Measurements from ENCODE around the gene CARMIL1.

Gene CARMIL1

DNA sequence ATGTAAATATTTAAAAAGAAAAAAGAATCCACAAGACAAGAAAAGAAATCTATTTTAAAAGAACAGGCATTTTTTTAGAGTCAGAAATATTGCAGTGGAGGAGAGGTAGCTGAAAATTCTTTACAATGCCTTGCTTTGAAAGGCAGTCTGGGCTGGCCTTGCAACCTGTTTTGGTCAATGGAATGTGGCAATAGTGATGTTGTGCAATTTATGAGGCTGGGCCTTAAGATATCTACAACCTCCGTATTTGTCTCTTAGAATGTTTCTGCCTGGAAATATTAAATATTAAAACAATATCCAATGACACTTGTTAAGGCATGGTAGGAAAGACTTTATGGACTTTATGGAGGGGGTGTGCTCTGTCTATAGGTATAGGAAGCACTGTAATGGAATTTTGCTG lies 358.0 kb downstream of the CARMIL1 start:
- no peaks in the 10 kb centered on the region for H3K4me1 ChIP-seq (ENCODE audit: insufficient read depth, low read length)

DNA sequence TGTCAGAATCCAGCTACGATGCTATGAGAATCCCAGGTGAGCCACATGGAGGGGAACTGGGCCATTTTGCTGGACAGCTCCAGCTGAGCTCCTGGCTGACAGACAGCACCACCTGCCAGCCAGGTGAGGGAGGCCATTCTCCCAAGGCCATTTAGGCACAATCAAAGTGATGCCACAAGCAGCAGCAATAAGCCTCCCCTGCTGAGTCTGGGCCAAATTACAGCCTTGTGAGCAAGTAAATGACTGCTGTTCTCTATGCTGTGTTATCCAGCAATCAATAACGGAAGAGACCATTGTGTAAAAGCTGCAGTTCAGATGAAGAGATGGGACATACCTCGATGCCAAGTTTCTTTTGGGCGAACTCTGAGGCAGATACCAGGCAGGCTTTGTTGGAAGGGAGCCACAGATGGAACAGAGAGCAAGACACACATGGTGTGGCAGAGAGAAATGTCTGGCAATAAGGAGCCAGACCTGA lies 358.8 kb downstream of the CARMIL1 start:
- Histone ChIP-seq H3K4me3 (ENCODE audit: low read depth in 1 of 2, low read length in 2 of 2) (no peak overlapping the region), H3K4me1 (ENCODE audit: insufficient read depth, low read length) (no peaks in the 10 kb centered on the region), H3K9me3 (ENCODE audit: low read length) (no peaks in the 10 kb centered on the region), H3K27ac (ENCODE audit: low read depth, low read length) (no peak overlapping the region), H3K36me3 (ENCODE audit: insufficient read depth, low read length) (no peaks in the 10 kb centered on the region), H3K27me3 (ENCODE audit: control insufficient read depth in 1 of 2, insufficient read depth in 2 of 2, low read length in 2 of 2) (no peaks in the 10 kb centered on the region), H3K9ac (ENCODE audit: low read length) (no peak overlapping the region)

More for the DNA sequence above, 358.0 kb downstream of the CARMIL1 start:
- no peak overlapping the region for H3K4me3 ChIP-seq (ENCODE audit: low read depth in 1 of 2, low read length in 2 of 2)
- no peaks in the 10 kb centered on the region for H3K9me3 ChIP-seq (ENCODE audit: low read length)
- H3K27me3 ChIP-seq (ENCODE audit: control insufficient read depth in 1 of 2, insufficient read depth in 2 of 2, low read length in 2 of 2) = no peaks in the 10 kb centered on the region
- H3K9ac ChIP-seq (ENCODE audit: low read length) = no peak overlapping the region
- no peak overlapping the region for H3K27ac ChIP-seq (ENCODE audit: low read depth, low read length)
- no peaks in the 10 kb centered on the region for H3K36me3 ChIP-seq (ENCODE audit: insufficient read depth, low read length)

DNA sequence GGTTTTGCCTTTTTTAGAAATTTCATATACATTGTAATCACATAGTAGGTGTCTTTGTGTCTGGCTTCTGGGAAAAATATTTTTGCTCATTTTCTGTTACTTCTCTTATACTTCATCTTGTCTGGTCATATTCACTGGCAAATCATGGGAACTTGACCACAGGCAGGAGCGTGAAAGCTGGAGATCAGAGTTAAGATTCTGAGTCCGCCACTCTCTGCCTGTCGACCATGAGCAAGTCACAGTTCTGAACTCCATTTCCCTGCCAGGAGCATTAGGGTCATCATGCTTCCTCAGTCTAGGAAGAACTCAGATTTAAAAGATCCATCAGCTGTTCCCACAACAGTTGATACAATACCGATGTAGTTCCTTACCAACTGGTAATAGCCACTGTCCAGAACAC lies 360.5 kb downstream of the CARMIL1 start:
- Histone ChIP-seq H3K9ac (ENCODE audit: low read length) (no peak overlapping the region), H3K4me3 (ENCODE audit: low read depth in 1 of 2, low read length in 2 of 2) (no peak overlapping the region), H3K27me3 (ENCODE audit: control insufficient read depth in 1 of 2, insufficient read depth in 2 of 2, low read length in 2 of 2) (no peaks in the 10 kb centered on the region), H3K27ac (ENCODE audit: low read depth, low read length) (no peak overlapping the region), H3K9me3 (ENCODE audit: low read length) (no peaks in the 10 kb centered on the region), H3K36me3 (ENCODE audit: insufficient read depth, low read length) (no peaks in the 10 kb centered on the region), H3K4me1 (ENCODE audit: insufficient read depth, low read length) (no peaks in the 10 kb centered on the region)

DNA sequence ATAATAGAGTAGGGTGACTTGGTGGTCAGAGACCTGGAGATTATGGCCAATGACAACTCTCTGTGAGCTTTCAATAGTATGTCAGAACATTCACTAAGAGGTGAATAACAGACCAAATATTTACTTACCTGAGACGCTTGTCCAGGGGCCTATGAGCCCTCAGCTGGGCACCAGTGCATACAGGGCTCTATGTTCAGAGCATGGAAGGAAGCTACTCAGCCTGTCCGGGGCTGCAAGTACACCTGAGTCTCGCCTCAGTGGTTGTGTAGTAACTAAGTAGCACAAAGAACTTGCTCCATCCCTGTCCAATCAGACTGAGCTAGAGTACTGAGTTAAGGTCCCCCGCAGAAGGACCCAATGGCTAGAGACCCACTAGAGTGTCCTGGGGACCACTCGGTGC lies 361.3 kb downstream of the CARMIL1 start:
- H3K4me1 ChIP-seq (ENCODE audit: insufficient read depth, low read length) = no peaks in the 10 kb centered on the region
- no peaks in the 10 kb centered on the region for H3K9me3 ChIP-seq (ENCODE audit: low read length)
- H3K27ac ChIP-seq (ENCODE audit: low read depth, low read length) = no peak overlapping the region
- H3K9ac ChIP-seq (ENCODE audit: low read length) = no peak overlapping the region
- H3K27me3 ChIP-seq (ENCODE audit: control insufficient read depth in 1 of 2, insufficient read depth in 2 of 2, low read length in 2 of 2) = no peaks in the 10 kb centered on the region
- no peak overlapping the region for H3K4me3 ChIP-seq (ENCODE audit: low read depth in 1 of 2, low read length in 2 of 2)
- H3K36me3 ChIP-seq (ENCODE audit: insufficient read depth, low read length) = no peaks in the 10 kb centered on the region

DNA sequence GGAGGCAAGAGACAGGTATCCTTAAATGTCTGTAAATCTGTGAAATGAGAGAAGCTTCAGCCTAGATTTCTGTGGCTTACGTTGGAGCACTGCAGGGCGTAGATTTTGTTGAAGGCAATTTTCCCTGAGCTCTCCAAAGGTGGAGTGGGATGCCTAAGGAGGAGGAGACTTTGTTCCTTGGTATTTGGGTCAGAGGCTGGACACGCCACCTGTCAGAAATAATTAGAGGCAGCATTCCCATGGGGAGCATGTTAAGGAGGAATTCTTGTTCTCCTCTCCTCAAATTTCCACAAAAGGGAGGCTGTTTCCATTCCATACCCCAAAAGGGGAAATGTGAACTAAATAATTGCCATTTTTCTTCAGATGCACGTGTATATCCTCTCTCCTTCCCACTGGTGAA lies 361.7 kb downstream of the CARMIL1 start:
- Histone ChIP-seq H3K4me3 (ENCODE audit: low read depth in 1 of 2, low read length in 2 of 2) (no peak overlapping the region), H3K36me3 (ENCODE audit: insufficient read depth, low read length) (no peaks in the 10 kb centered on the region), H3K27ac (ENCODE audit: low read depth, low read length) (no peak overlapping the region), H3K4me1 (ENCODE audit: insufficient read depth, low read length) (no peaks in the 10 kb centered on the region), H3K27me3 (ENCODE audit: control insufficient read depth in 1 of 2, insufficient read depth in 2 of 2, low read length in 2 of 2) (no peaks in the 10 kb centered on the region), H3K9me3 (ENCODE audit: low read length) (no peaks in the 10 kb centered on the region), H3K9ac (ENCODE audit: low read length) (no peak overlapping the region)

DNA sequence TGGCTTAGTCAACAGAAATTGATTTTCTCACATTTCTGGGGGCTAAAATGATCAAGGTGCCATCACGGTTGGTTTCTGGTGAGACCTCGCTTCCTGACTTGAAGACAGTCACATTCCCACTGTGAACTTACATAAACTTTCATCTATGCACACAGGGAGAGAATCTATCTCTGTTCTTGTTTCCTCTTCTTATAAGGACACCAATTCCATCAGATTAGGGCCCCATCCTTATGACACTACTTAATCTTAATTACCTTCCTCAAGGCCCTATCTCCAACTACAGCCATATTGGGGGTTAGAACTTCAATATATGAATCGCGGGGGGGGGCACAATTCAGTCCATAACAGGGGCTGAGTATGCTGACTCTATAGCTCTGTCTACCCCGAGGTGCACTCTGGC lies 362.2 kb downstream of the CARMIL1 start:
- Histone ChIP-seq H3K9ac (ENCODE audit: low read length) (no peak overlapping the region), H3K4me1 (ENCODE audit: insufficient read depth, low read length) (no peaks in the 10 kb centered on the region), H3K9me3 (ENCODE audit: low read length) (no peaks in the 10 kb centered on the region), H3K4me3 (ENCODE audit: low read depth in 1 of 2, low read length in 2 of 2) (no peak overlapping the region), H3K36me3 (ENCODE audit: insufficient read depth, low read length) (no peaks in the 10 kb centered on the region), H3K27ac (ENCODE audit: low read depth, low read length) (no peak overlapping the region), H3K27me3 (ENCODE audit: control insufficient read depth in 1 of 2, insufficient read depth in 2 of 2, low read length in 2 of 2) (no peaks in the 10 kb centered on the region)

DNA sequence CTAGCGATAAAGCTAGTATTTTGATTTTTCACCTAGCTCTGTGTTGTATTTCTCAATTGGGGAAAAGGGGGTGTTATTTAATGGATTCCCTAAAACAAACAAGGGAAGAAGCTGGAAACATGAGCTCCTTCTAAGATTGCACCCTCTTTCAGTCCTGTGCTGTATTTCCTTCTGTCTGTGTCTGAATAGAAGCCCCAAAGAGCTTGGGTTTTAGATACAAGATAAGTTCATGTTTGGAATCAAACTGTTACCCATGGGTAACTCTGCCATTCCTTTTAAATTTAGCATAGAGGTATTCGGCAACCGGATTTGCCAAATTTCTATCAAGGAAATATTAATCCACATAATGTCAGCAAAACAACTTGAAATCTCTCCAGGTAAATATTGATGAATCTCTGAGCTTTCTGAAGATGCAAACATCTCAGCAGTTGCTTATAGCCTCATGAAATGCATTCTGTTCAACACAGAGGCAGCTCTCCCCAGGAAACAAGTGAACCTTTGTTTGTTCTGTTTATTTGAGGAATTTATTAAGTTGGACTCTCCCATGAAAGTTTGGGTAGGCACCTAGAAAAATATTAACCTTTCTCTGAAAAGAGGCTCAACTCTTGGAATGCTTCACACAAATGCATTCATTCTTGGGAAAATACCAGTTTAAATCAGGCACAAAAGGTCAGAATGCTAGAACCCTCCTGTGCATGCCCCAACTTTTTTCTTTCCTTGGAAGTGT lies 362.9 kb downstream of the CARMIL1 start:
- no peak overlapping the region for H3K27ac ChIP-seq (ENCODE audit: low read depth, low read length)
- no peak overlapping the region for H3K9ac ChIP-seq (ENCODE audit: low read length)
- H3K27me3 ChIP-seq (ENCODE audit: control insufficient read depth in 1 of 2, insufficient read depth in 2 of 2, low read length in 2 of 2) = no peaks in the 10 kb centered on the region
- H3K4me1 ChIP-seq (ENCODE audit: insufficient read depth, low read length) = no peaks in the 10 kb centered on the region
- H3K36me3 ChIP-seq (ENCODE audit: insufficient read depth, low read length) = no peaks in the 10 kb centered on the region
- H3K9me3 ChIP-seq (ENCODE audit: low read length) = no peaks in the 10 kb centered on the region
- H3K4me3 ChIP-seq (ENCODE audit: low read depth in 1 of 2, low read length in 2 of 2) = no peak overlapping the region

DNA sequence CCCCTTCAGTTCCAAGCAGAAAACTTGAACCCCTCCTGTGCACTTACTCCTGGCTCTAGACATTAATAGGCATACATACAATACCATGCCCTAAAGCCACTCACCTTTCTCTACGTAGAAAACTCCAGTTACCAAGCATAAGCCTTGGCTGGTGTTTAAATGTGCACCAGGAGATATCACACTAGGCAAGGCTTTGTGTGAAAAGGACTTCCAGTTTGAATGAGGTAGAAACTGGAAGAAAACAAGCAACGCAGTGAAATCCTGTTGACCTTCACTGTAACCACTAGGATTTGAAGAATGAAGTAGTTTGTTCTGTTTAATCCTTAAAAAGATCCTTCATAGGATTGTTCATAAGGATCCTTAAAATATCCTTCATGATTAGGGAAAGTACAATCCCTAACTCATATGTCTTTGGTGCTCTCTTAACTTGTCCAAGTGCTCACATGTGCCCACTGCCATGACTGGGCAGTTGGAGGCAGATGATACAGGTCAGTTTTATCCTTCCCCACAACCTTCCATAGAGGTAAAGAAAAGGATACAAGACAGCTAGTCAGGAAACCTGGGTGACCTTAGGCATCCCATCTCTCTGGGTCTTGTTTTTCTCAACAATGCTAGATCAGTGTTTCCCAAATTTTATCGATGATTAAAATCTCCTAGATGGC lies 363.6 kb downstream of the CARMIL1 start:
- no peak overlapping the region for H3K9ac ChIP-seq (ENCODE audit: low read length)
- H3K4me3 ChIP-seq (ENCODE audit: low read depth in 1 of 2, low read length in 2 of 2) = no peak overlapping the region
- H3K27ac ChIP-seq (ENCODE audit: low read depth, low read length) = no peak overlapping the region
- H3K27me3 ChIP-seq (ENCODE audit: control insufficient read depth in 1 of 2, insufficient read depth in 2 of 2, low read length in 2 of 2) = no peaks in the 10 kb centered on the region
- H3K36me3 ChIP-seq (ENCODE audit: insufficient read depth, low read length) = no peaks in the 10 kb centered on the region
- H3K4me1 ChIP-seq (ENCODE audit: insufficient read depth, low read length) = no peaks in the 10 kb centered on the region
- no peaks in the 10 kb centered on the region for H3K9me3 ChIP-seq (ENCODE audit: low read length)

DNA sequence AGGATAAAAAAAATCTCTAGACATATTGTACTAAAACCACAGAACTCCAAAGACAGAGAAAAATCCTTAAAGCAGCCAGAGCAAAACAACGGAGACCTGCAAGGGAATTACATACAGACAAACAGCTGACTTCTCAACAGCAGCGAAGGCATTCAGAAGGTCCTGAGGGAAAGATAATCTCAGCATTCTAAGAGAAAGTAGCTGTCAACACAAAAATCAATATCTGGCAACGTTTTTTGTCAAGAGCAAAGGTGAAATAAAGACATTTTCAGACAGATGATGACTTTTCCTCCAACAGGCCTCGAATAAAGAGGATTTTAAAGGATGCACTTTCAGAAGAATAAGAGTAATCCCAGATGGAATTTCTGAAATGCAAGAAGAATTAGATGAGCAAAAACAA lies 366.7 kb downstream of the CARMIL1 start:
- H3K36me3 ChIP-seq (ENCODE audit: insufficient read depth, low read length) = no peaks in the 10 kb centered on the region
- H3K9ac ChIP-seq (ENCODE audit: low read length) = no peak overlapping the region
- no peak overlapping the region for H3K27ac ChIP-seq (ENCODE audit: low read depth, low read length)
- no peak overlapping the region for H3K4me3 ChIP-seq (ENCODE audit: low read depth in 1 of 2, low read length in 2 of 2)
- peaks cover 0 to under 1% of the 10 kb centered on the region in 2 donors for H3K27me3 ChIP-seq (ENCODE audit: control insufficient read depth in 1 of 2, insufficient read depth in 2 of 2, low read length in 2 of 2)
- H3K9me3 ChIP-seq (ENCODE audit: low read length) = no peaks in the 10 kb centered on the region
- no peaks in the 10 kb centered on the region for H3K4me1 ChIP-seq (ENCODE audit: insufficient read depth, low read length)

DNA sequence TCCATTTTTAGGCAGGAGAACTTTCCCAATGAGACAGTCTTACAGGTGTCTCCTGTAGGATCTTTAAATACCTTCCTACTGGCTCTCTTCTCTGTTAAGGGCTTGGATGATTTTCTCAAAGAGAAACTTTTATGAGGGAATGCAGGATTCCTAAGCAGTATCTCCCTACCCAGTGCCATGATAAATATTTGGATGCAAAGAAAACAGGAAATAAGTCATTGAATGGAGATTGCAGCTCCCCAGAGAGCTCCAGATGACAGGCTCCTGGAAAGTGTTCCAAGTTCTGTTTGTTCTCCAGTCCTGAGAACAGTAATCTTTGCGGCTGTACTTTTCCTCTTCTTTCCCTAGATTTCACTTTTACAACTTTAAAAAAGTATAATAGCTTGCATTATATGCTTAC lies 370.4 kb downstream of the CARMIL1 start:
- H3K27ac ChIP-seq (ENCODE audit: low read depth, low read length) = no peak overlapping the region
- H3K4me1 ChIP-seq (ENCODE audit: insufficient read depth, low read length) = no peaks in the 10 kb centered on the region
- H3K27me3 ChIP-seq (ENCODE audit: control insufficient read depth in 1 of 2, insufficient read depth in 2 of 2, low read length in 2 of 2) = peaks cover 4 to 8% of the 10 kb centered on the region in 2 donors
- no peak overlapping the region for H3K4me3 ChIP-seq (ENCODE audit: low read depth in 1 of 2, low read length in 2 of 2)
- H3K9ac ChIP-seq (ENCODE audit: low read length) = no peak overlapping the region
- H3K36me3 ChIP-seq (ENCODE audit: insufficient read depth, low read length) = no peaks in the 10 kb centered on the region
- H3K9me3 ChIP-seq (ENCODE audit: low read length) = no peaks in the 10 kb centered on the region

DNA sequence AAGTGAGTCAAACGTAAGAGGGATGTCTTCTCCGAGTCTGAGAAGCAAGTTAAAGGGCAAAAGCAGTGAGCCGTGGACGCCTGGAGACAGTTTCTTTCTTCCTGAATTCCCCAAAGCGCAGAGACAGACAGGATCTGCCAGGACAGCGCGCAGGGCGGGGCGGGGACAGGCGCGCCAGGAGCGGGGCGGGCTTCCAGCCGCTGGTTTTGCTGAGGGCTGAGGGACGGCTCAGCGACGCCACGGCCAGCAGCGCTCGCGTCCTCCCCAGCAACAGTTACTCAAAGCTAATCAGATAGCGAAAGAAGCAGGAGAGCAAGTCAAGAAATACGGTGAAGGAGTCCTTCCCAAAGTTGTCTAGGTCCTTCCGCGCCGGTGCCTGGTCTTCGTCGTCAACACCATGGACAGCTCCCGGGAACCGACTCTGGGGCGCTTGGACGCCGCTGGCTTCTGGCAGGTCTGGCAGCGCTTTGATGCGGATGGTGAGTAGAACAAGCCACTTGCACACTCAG lies 372.9 kb downstream of the CARMIL1 start, which contains the start of gene SCGN:
Gene SCGN, plus strand, starts transcription at position 209 of the 509 bp plus-strand sequence. Its CDS starts 189 bp downstream, at position 398.
- no peaks in the 10 kb centered on the region for H3K36me3 ChIP-seq (ENCODE audit: insufficient read depth, low read length)
- no peak within 1 kb of the TSS for H3K4me3 ChIP-seq (ENCODE audit: low read depth in 1 of 2, low read length in 2 of 2)
- no peak within 1 kb of the TSS for H3K27ac ChIP-seq (ENCODE audit: low read depth, low read length)
- no peak within 1 kb of the TSS for H3K9ac ChIP-seq (ENCODE audit: low read length)
- no peaks in the 10 kb centered on the region for H3K4me1 ChIP-seq (ENCODE audit: insufficient read depth, low read length)
- H3K9me3 ChIP-seq (ENCODE audit: low read length) = no peaks in the 10 kb centered on the region
- peaks cover 4 to 8% of the 10 kb centered on the region in 2 donors for H3K27me3 ChIP-seq (ENCODE audit: control insufficient read depth in 1 of 2, insufficient read depth in 2 of 2, low read length in 2 of 2)
